ENCODE measurements around the gene TAF6.

The TAF6 gene

DNA sequence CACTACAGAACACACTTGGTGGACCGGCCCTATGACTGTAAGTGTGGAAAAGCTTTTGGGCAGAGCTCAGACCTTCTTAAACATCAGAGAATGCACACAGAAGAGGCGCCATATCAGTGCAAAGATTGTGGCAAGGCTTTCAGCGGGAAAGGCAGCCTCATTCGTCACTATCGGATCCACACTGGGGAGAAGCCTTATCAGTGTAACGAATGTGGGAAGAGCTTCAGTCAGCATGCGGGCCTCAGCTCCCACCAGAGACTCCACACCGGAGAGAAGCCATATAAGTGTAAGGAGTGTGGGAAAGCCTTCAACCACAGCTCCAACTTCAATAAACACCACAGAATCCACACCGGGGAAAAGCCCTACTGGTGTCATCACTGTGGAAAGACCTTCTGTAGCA is 55.0 kb downstream of the TAF6 start:
- no peak for DNase-seq

DNA sequence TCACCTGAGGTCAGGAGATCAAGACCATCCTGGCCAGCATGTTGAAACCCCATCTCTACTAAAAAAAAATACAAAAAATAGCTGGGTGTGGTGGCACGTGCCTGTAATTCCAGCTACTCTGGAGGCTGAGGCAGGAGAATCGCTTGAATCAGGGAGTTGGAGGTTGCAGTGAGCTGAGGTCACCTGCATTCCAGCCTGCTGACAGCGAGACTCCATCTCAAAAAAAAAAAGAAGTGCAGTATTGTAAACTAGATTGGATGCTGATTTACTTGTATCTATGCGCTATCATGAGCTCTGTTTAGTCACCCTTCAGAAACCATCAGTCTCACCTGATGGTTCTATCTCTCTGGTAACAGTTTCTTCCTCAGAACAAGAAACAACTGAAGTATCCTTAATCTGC is 55.8 kb downstream of the TAF6 start:
- no peak for DNase-seq

DNA sequence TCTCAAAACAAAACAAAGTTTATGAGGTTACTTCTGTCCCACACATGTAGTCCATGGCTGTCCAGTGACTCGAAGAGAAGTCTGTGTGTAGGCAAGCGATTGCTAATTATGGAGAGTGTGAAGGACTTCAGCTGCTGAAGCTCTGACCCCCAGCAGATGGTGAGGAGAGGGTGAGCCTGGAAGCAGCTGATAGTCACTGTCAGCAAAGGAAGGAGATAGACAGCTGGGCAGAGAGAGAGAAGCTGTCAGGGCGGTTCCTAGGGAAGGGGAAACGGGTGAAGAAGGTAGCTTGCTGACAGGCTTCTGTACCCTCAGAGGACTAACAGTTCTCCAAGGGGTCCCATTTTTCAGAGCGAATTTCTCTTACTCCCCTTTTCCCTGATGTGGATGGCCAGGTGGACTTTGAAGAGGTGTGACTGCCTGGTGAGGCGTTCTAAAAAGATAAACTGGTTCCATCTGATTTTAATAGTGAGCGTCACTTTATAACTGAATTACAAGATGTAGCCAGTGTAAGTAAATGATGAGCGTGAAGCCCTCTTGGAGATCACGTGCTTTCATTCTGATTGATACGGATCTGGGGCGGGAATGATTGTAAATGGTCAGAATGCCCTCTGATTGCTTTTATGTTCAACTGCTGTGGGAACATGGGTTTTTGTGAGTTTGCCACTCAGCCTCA is 57.5 kb downstream of the TAF6 start:
- DNase-seq, result no peak

DNA sequence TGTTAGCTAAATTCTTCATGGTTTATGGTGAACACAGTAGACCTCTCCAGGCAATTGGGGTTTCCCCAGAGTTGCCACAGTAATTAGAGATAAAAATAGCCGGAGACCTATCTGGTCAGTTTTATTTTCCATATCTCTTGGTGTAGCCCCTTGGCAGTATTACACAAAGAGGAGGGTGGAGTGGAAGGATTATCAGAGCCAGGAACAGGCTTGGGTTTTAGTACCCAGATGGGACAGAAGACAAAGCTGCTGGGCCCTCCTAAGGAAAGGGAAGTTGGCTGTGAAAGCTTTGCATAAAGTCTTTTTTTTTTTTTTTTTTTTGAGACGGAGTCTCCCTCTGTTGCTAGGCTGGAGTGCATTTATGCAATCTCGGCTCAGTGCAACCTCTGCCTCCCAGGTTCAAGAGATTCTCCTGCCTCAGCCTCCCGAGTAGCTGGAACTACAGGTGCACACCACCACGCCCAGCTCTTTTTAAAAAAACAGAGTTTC is 59.9 kb downstream of the TAF6 start:
- no peak for DNase-seq

Measured in NCI-H2081 (cell line).